ENCODE measurements around the gene B4GALNT3.

Gene B4GALNT3

GRCh38 chr12:578748-579419, 119.1 kb downstream of the B4GALNT3 start:
- peak; percentile 61 for DNase-seq

GRCh38 chr12:579420-580110, 119.8 kb downstream of the B4GALNT3 start:
- peak; percentile 25 for DNase-seq

- DNase-seq: peak; percentile 39
These were observed 121.1 kb downstream of the B4GALNT3 start for GRCh38 chr12:580813-581212.

- peak; percentile 68 for DNase-seq
These were observed 121.6 kb downstream of the B4GALNT3 start for GRCh38 chr12:581321-581720.

- peak; percentile 51 for DNase-seq
These were observed 122.0 kb downstream of the B4GALNT3 start for GRCh38 chr12:581746-582145.

- DNase-seq: peak; percentile 80
These were observed 123.6 kb downstream of the B4GALNT3 start for GRCh38 chr12:583251-583869.

- peak; percentile 50 for DNase-seq
These were observed 125.6 kb downstream of the B4GALNT3 start for GRCh38 chr12:585062-586061.

GRCh38 chr12:586318-587071, 126.8 kb downstream of the B4GALNT3 start:
- DNase-seq: peak; percentile 49

- DNase-seq: peak; percentile 54
These were observed 127.6 kb downstream of the B4GALNT3 start for GRCh38 chr12:587132-588023.

GRCh38 chr12:588024-588322, 128.2 kb downstream of the B4GALNT3 start:
- DNase-seq: no peak

GRCh38 chr12:588646-589045, 128.9 kb downstream of the B4GALNT3 start:
- DNase-seq: no peak

GRCh38 chr12:590206-590750, 130.5 kb downstream of the B4GALNT3 start:
- peak; percentile 43 for DNase-seq

GRCh38 chr12:591167-592023, 131.7 kb downstream of the B4GALNT3 start:
- DNase-seq: peak; percentile 75

GRCh38 chr12:592024-592505, 132.3 kb downstream of the B4GALNT3 start:
- DNase-seq: no peak

GRCh38 chr12:593396-594270, 133.9 kb downstream of the B4GALNT3 start:
- DNase-seq: peak; percentile 47

- no peak for DNase-seq
These were observed 138.3 kb downstream of the B4GALNT3 start for GRCh38 chr12:597926-598568.

GRCh38 chr12:599756-600155, 140.0 kb downstream of the B4GALNT3 start:
- peak; percentile 52 for DNase-seq
